ENCODE data around the gene DAB2IP.

Gene DAB2IP

GRCh38 chr9:121814594-121814993, 163.2 kb downstream of the DAB2IP start:
- no peaks in the 10 kb centered on the region for H3K4me1 ChIP-seq (ENCODE audit: insufficient read depth, low read length)
- no peak overlapping the region for H3K27ac ChIP-seq (ENCODE audit: low read length)
- H3K9me3 ChIP-seq (ENCODE audit: insufficient read depth, low read length, severe bottlenecking) = no peaks in the 10 kb centered on the region
- H3K79me2 ChIP-seq (ENCODE audit: insufficient read depth, low read length) = no peaks in the 10 kb centered on the region
- H3K4me3 ChIP-seq (ENCODE audit: low read depth in 1 of 2, low read length in 2 of 2) = no peak overlapping the region
- no peak overlapping the region for H3K4me2 ChIP-seq (ENCODE audit: insufficient read depth, low read length)
- DNase-seq = no peak
- H2AFZ ChIP-seq (ENCODE audit: low read depth, low read length) = no peak overlapping the region
- H3K36me3 ChIP-seq (ENCODE audit: insufficient read depth, low read length) = no peaks in the 10 kb centered on the region
- ATAC-seq (ENCODE audit: insufficient read depth, low read depth) = no peak
- no peaks in the 10 kb centered on the region for H4K20me1 ChIP-seq (ENCODE audit: insufficient read depth, low read length)
- H3K27me3 ChIP-seq (ENCODE audit: insufficient read depth, low read length, poor library complexity) = no peaks in the 10 kb centered on the region
- H3K9ac ChIP-seq (ENCODE audit: low read depth, low read length) = no peak overlapping the region
- no peak for TF ChIP-seq EZH2 (IDR thresholded peaks at IDR 0.05; ENCODE audit: borderline replicate concordance, low read depth, low read length, severe bottlenecking)
- TF ChIP-seq, protein P1, sequence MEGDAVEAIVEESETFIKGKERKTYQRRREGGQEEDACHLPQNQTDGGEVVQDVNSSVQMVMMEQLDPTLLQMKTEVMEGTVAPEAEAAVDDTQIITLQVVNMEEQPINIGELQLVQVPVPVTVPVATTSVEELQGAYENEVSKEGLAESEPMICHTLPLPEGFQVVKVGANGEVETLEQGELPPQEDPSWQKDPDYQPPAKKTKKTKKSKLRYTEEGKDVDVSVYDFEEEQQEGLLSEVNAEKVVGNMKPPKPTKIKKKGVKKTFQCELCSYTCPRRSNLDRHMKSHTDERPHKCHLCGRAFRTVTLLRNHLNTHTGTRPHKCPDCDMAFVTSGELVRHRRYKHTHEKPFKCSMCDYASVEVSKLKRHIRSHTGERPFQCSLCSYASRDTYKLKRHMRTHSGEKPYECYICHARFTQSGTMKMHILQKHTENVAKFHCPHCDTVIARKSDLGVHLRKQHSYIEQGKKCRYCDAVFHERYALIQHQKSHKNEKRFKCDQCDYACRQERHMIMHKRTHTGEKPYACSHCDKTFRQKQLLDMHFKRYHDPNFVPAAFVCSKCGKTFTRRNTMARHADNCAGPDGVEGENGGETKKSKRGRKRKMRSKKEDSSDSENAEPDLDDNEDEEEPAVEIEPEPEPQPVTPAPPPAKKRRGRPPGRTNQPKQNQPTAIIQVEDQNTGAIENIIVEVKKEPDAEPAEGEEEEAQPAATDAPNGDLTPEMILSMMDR (IDR thresholded peaks at IDR 0.05; ENCODE audit: borderline replicate concordance, extremely low read depth, low read length, poor library complexity, severe bottlenecking) = no peak

DNA sequence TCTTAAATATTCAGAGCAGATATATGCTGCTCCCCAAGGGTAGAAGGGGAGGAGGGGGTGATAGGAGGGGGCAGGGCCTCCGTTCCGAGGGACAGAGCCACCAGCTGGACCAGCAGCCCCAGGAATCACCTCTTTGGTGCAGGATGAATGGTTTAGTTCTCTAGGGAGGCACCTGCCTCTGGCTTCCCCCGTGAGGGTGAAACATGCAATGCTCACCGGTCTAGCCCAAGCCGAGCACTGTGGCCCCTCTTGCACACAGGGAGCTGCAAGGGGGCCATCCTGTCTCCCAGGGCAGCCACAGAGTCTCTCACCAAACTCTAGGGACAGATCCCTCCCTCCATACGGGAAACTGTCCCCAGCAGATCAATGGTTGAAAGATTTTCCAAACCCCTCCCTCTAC, 163.7 kb downstream of the DAB2IP start:
- no peak overlapping the region for H3K4me2 ChIP-seq (ENCODE audit: insufficient read depth, low read length)
- no peaks in the 10 kb centered on the region for H3K79me2 ChIP-seq (ENCODE audit: insufficient read depth, low read length)
- H3K4me1 ChIP-seq (ENCODE audit: insufficient read depth, low read length) = no peaks in the 10 kb centered on the region
- H3K27me3 ChIP-seq (ENCODE audit: insufficient read depth, low read length, poor library complexity) = no peaks in the 10 kb centered on the region
- no peaks in the 10 kb centered on the region for H3K36me3 ChIP-seq (ENCODE audit: insufficient read depth, low read length)
- no peak overlapping the region for H3K9ac ChIP-seq (ENCODE audit: low read depth, low read length)
- TF ChIP-seq, protein P1 (IDR thresholded peaks at IDR 0.05; ENCODE audit: borderline replicate concordance, extremely low read depth, low read length, poor library complexity, severe bottlenecking) = no peak
- no peak for TF ChIP-seq EZH2 (IDR thresholded peaks at IDR 0.05; ENCODE audit: borderline replicate concordance, low read depth, low read length, severe bottlenecking)
- no peak overlapping the region for H3K4me3 ChIP-seq (ENCODE audit: low read depth in 1 of 2, low read length in 2 of 2)
- no peaks in the 10 kb centered on the region for H3K9me3 ChIP-seq (ENCODE audit: insufficient read depth, low read length, severe bottlenecking)
- ATAC-seq (ENCODE audit: insufficient read depth, low read depth) (no peak), DNase-seq (no peak)
- H4K20me1 ChIP-seq (ENCODE audit: insufficient read depth, low read length) = no peaks in the 10 kb centered on the region
- no peak overlapping the region for H3K27ac ChIP-seq (ENCODE audit: low read length)
- H2AFZ ChIP-seq (ENCODE audit: low read depth, low read length) = no peak overlapping the region

DNA sequence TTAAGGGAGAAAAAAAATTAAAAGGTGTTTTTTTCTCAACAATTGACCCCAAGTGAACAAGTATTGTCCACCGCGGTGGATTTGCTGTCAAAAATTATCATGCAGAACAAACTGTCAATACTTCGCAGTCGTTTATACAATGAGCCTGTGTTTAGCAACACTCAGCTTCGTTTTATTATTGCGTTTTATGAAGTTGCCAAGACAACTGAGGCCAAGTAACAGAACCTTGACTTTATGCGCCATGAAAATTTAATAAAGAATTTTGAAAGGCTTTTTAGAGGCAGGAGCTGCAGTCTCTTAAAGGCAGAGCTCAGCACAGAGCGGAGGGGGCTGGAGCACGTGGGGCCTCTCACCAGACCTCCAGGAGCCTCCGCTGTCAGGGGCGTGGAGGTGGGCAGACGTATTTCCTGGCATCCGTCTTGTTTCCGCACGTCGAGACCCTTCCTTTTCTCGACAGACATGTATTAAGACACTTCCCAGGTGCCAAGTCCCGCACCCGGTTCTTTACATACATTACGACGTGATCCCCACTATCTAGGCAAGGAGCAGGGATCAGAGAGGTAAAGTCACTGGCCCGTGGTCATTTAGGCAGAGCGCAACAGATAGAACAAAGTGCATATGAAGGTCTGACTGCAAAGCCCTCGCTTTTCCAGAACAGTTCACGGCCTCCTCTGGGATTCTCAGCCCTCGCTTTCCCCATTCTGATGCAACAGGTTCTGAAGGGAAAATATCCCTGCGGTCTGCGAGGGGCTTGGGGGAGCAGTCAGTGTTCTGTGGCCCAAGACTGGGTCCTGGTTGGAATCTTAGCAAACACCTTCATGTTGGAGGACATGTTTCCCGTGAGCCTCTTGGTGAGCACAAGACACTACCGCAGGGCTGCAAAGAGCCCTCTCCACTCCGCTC, 164.4 kb downstream of the DAB2IP start:
- no peak overlapping the region for H3K4me3 ChIP-seq (ENCODE audit: low read depth in 1 of 2, low read length in 2 of 2)
- no peaks in the 10 kb centered on the region for H3K36me3 ChIP-seq (ENCODE audit: insufficient read depth, low read length)
- no peaks in the 10 kb centered on the region for H4K20me1 ChIP-seq (ENCODE audit: insufficient read depth, low read length)
- no peak overlapping the region for H3K27ac ChIP-seq (ENCODE audit: low read length)
- no peak overlapping the region for H2AFZ ChIP-seq (ENCODE audit: low read depth, low read length)
- H3K27me3 ChIP-seq (ENCODE audit: insufficient read depth, low read length, poor library complexity) = no peaks in the 10 kb centered on the region
- DNase-seq = no peak
- H3K79me2 ChIP-seq (ENCODE audit: insufficient read depth, low read length) = no peaks in the 10 kb centered on the region
- TF ChIP-seq, protein P1 (IDR thresholded peaks at IDR 0.05; ENCODE audit: borderline replicate concordance, extremely low read depth, low read length, poor library complexity, severe bottlenecking) = no peak
- no peak for TF ChIP-seq EZH2 (IDR thresholded peaks at IDR 0.05; ENCODE audit: borderline replicate concordance, low read depth, low read length, severe bottlenecking)
- no peaks in the 10 kb centered on the region for H3K9me3 ChIP-seq (ENCODE audit: insufficient read depth, low read length, severe bottlenecking)
- no peak overlapping the region for H3K4me2 ChIP-seq (ENCODE audit: insufficient read depth, low read length)
- ATAC-seq (ENCODE audit: insufficient read depth, low read depth) = no peak
- no peaks in the 10 kb centered on the region for H3K4me1 ChIP-seq (ENCODE audit: insufficient read depth, low read length)
- H3K9ac ChIP-seq (ENCODE audit: low read depth, low read length) = no peak overlapping the region

All from DND-41 (cell line).